Measurements from ENCODE around the gene PLD2. TPM values are rescaled to one million over a fixed set of nuclear protein-coding genes. Genes with fewer than 3 reads are reported as not detected.
A peak's percentile ranks its signal among the peaks of the same experiment; 100 is the strongest.

PLD2 gene
- total RNA-seq, 1 donor from 2014 or later: 33.4 TPM

- Histone ChIP-seq H3K4me3 (no peak overlapping the region), H3K4me1 (peaks cover 35% of the 10 kb centered on the region), H3K27ac (no peak overlapping the region), H3K9me3 (no peaks in the 10 kb centered on the region), H3K27me3 (no peaks in the 10 kb centered on the region), H3K36me3 (no peaks in the 10 kb centered on the region)
- intact Hi-C loops (cut with DNase I): no loop called here
- DNase-seq (no peak), ATAC-seq (no peak)
- TF ChIP-seq CTCF (IDR thresholded peaks at IDR 0.05): no peak
These were observed 43.3 kb downstream of the PLD2 start for GRCh38 chr17:4850246-4850645.

- TF ChIP-seq CTCF (IDR thresholded peaks at IDR 0.05): no peak
- H3K4me1 ChIP-seq: peaks cover 39% of the 10 kb centered on the region
- H3K36me3 ChIP-seq: no peaks in the 10 kb centered on the region
- no peaks in the 10 kb centered on the region for H3K9me3 ChIP-seq
- no peaks in the 10 kb centered on the region for H3K27me3 ChIP-seq
- ATAC-seq: no peak
- no peak overlapping the region for H3K4me3 ChIP-seq
- no peak for DNase-seq
- intact Hi-C loops (cut with DNase I): no loop called here
- H3K27ac ChIP-seq: no peak overlapping the region
These were observed 44.1 kb downstream of the PLD2 start for GRCh38 chr17:4851084-4851483.

GRCh38 chr17:4852567-4853207 lies 45.7 kb downstream of the PLD2 start:
- H3K4me1 ChIP-seq: peaks cover 53% of the 10 kb centered on the region
- no peak for ATAC-seq

GRCh38 chr17:4853208-4853671 lies 46.3 kb downstream of the PLD2 start:
- intact Hi-C loops (cut with DNase I): no loop called here
- Histone ChIP-seq H3K27ac (no peak overlapping the region), H3K9me3 (no peaks in the 10 kb centered on the region), H3K36me3 (no peaks in the 10 kb centered on the region), H3K4me3 (no peak overlapping the region), H3K27me3 (no peaks in the 10 kb centered on the region), H3K4me1 (peaks cover 52% of the 10 kb centered on the region)
- TF ChIP-seq CTCF (IDR thresholded peaks at IDR 0.05): no peak
- DNase-seq: no peak
- ATAC-seq: no peak

More at GRCh38 chr17:4852567-4853207, 45.7 kb downstream of the PLD2 start:
- H3K9me3 ChIP-seq: no peaks in the 10 kb centered on the region
- intact Hi-C loops (cut with DNase I): no loop called here
- no peak overlapping the region for H3K4me3 ChIP-seq
- no peak for TF ChIP-seq CTCF (IDR thresholded peaks at IDR 0.05)
- no peak for DNase-seq
- no peak overlapping the region for H3K27ac ChIP-seq
- H3K27me3 ChIP-seq: no peaks in the 10 kb centered on the region
- no peaks in the 10 kb centered on the region for H3K36me3 ChIP-seq

- Histone ChIP-seq H3K4me3 (no peak overlapping the region), H3K27me3 (no peaks in the 10 kb centered on the region), H3K9me3 (no peaks in the 10 kb centered on the region), H3K4me1 (peaks cover 51% of the 10 kb centered on the region), H3K36me3 (no peaks in the 10 kb centered on the region), H3K27ac (peak overlapping the region; percentile 48)
- DNase-seq (no peak), ATAC-seq (no peak)
- no peak for TF ChIP-seq CTCF (IDR thresholded peaks at IDR 0.05)
- intact Hi-C loops (cut with DNase I): no loop called here
These were observed 47.2 kb downstream of the PLD2 start for GRCh38 chr17:4854111-4854681.
